Activated gamma-delta T cell treated with Interleukin-2 at 50 U/mL for 16 hours (primary cell): ENCODE results near the gene ATF5.

ENCODE experiments used
- DNase-seq: peaks from one replicate; pipeline ENCODE4 v3.0.0-alpha.2; 2020

The ATF5 gene

GRCh38 chr19:49929121-49929610, at the start of gene ATF5, which contains the start of gene NUP62:
Gene ATF5, plus strand, starts transcription at chr19:49929205. Its CDS starts 1,646 bp downstream, at chr19:49930851.
Gene NUP62, minus strand, starts transcription at chr19:49929504. Its CDS starts 19,697 bp downstream, at chr19:49909807.
- peak; percentile 91 for DNase-seq

- DNase-seq, result no peak
These were observed 49.6 kb upstream of the ATF5 start for GRCh38 chr19:49879243-49879963.

- DNase-seq, result no peak
These were observed 48.7 kb upstream of the ATF5 start for GRCh38 chr19:49880162-49880869.

- no peak for DNase-seq
These were observed 47.8 kb upstream of the ATF5 start for GRCh38 chr19:49881186-49881585.

- no peak for DNase-seq
These were observed 47.2 kb upstream of the ATF5 start for GRCh38 chr19:49881672-49882394.

- DNase-seq, result no peak
These were observed 46.4 kb upstream of the ATF5 start for GRCh38 chr19:49882643-49883042.

- no peak for DNase-seq
These were observed 45.9 kb upstream of the ATF5 start for GRCh38 chr19:49883094-49883493.

- no peak for DNase-seq
These were observed 44.9 kb upstream of the ATF5 start for GRCh38 chr19:49884109-49884508.

GRCh38 chr19:49884760-49885159, 44.2 kb upstream of the ATF5 start:
- no peak for DNase-seq

- no peak for DNase-seq
These were observed 41.9 kb upstream of the ATF5 start for GRCh38 chr19:49887037-49887664.

GRCh38 chr19:49887665-49888509, 41.1 kb upstream of the ATF5 start:
- DNase-seq, result no peak

- no peak for DNase-seq
These were observed 40.5 kb upstream of the ATF5 start for GRCh38 chr19:49888510-49888824.

- DNase-seq, result no peak
These were observed 39.8 kb upstream of the ATF5 start for GRCh38 chr19:49889038-49889686.

- peak; percentile 70 for DNase-seq
These were observed 39.2 kb upstream of the ATF5 start for GRCh38 chr19:49889687-49890348.

- peak; percentile 56 for DNase-seq
These were observed 38.4 kb upstream of the ATF5 start for GRCh38 chr19:49890349-49891311.

- no peak for DNase-seq
These were observed 37.6 kb upstream of the ATF5 start for GRCh38 chr19:49891393-49891792.

GRCh38 chr19:49892716-49893115, 36.3 kb upstream of the ATF5 start:
- DNase-seq, result no peak

- no peak for DNase-seq
These were observed 34.9 kb upstream of the ATF5 start for GRCh38 chr19:49894011-49894664.

GRCh38 chr19:49894879-49895565, 34.0 kb upstream of the ATF5 start:
- DNase-seq, result no peak
